ENCODE results near the gene RHOF.
"Not testable (repeated sequence)": the region's sequence is repeated elsewhere in the genome, so short reads cannot be mapped to it uniquely, and the experiment has no call there.

The RHOF gene

DNA sequence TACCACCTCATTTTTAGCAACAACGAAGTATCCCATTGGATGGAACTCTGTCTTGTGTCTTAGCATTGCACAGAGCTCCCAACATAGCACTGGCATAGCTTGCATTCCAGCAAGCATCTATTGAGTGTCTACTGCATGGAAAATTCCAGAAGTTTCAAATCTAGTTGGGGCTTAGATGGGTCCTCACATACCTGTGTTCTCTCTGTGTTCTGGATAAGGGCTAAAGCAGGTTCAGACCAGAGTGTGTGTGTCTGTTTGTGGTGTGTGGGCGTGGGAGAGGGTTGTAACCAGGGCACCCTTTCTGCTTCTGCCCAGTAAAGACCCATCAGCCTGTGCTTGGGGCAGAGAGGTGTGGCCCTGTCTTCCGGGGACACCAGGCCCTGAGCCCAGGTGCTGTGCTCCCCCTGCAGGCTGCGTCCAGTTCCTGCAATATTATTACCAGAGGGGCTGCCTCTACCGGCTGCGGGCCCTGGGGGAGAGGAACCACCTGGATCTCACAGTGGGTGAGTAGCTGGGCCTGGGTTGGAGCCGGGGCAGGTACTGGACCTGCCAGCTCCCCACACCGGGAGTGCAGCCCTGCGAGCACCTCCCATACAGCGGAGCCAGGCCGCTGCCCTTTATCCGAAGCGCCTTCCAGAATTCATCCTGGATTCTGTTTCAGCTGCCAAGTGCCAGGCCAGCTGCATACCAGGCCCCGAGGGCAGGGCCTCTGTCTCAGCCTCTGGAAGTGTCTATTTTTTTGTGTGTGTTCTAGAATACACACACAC is 20.3 kb downstream of the RHOF start:
- peak; percentile 45 for DNase-seq

DNA sequence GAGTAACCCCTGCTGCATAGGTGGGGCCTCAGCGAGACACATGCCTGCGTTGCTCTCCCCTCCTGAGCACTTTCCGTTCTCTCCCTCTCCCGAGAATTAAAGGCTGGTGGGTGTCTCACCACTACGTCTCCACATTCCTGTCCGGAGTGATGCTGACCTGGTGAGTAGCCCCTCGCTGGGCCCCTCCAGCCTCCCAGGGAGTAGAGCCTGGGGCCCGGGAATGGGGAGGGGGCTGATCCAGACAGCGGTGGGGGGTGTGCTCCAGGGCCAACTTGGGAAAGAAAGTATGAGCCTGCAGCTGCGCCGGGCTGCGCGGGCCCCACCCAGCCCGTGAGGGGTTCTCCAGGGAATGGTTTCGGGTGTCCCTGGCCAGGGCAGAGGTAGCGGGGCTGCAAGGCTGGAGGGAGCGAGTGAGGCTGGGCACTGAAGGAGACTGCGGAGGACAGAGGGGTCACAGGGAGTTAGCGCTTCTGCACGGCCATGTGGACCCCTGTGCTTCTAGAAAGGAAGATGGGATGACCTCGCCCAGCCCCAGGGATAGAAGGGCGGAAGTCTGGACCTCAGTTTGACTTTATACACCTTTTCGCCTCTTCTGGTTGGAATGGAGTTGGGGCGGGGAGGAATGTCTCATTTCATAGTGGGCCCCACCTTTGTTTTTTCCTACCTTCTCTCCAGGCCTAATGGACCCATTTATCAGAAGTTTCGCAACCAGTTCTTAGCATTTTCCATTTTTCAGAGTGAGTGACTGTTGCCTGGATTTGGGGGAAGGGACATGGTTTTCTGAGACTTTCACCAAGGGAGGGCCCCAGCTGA is 22.5 kb downstream of the RHOF start:
- DNase-seq = no peak

DNA sequence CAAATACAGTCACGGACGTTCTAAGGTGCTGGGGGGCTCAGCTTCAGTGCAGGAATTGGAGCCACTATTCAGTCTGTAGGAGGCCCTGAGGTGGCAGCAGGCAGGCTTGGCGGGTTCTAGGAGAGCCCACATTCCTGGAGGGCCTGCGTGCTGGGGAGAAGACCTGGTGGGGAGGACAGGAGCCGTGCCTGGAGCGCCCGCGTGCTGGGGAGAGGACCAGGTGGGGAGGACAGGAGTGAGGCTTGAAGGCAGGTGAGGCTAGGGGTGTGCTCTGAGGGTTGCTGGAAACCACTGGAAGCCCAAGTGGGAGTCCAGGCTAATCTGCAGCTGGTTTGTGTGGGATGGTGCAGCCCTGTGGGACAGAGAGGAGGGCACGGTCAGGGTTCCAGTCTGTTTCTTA is 23.1 kb downstream of the RHOF start:
- DNase-seq = no peak

DNA sequence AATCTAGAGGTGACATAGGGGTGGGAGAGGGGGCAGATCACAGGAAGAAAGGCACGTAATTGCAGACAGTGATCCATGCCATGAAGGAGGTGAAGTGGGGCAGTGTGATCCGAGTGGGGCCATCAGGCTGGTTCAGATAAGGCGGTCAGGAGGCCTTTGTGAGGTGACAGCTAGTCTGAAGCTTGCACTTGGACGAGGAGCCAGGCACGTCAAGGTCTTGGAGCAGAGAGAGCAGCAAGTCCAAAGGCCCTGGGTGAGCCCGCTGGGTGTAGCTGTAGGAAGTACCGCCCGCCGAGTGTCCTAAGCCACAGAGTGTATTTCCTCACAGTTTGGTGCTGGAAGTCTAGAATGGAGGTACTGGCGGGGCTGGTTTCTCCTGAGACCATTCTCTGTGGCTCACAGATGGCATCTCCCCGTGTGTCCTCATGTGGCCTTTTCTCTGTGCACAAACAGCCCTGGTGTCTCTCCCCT is 23.6 kb downstream of the RHOF start:
- DNase-seq = no peak

DNA sequence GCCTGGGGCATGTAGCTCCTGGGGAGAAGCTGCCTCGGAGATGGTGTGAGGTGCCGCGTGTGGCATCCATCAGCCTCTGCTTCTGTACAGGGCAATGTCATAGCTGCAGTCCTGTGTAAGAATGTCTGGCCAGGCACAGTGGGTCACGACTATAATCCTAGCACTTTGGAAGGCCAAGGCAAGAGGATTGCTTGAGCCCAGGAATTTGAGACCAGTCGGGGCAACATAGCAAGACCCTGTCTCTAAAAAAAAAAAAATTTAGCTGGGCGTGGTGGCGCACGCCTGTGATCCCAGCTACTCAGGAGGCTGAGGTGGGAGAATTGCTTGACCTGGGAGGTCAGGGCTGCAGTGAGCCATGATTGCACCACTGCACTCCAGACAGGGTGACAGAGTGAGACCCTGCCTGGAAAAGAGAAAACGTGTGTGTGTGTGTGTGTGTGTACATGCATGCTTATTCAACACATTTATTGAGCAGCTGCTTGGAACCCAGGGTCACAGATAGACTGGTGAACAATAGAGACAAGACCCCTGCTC is 24.1 kb downstream of the RHOF start:
- DNase-seq = no peak

DNA sequence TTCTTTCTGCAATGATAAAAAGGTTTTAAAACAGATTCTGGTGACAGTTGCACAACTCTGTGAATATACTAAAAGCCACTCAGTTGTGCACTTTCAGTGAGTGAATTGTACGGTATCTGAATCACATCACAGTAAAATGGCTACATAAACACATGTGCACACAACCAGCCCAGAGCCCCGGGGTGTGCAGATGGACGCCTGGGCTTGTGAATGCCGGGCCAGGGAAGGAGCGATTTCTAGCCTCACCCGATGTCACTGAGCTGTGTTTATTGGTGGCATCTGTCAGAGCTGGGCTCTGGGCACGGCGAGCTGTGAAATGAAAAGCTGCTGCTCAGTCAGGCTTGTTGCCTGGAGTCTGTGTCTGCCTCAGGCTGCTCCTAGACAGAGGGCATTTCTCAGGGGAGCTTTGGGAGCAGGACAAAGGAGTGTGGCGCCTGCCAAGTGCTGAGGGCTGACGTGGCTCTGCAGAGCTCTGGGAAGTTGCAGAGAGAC is 25.9 kb downstream of the RHOF start:
- peak; percentile 54 for DNase-seq

DNA sequence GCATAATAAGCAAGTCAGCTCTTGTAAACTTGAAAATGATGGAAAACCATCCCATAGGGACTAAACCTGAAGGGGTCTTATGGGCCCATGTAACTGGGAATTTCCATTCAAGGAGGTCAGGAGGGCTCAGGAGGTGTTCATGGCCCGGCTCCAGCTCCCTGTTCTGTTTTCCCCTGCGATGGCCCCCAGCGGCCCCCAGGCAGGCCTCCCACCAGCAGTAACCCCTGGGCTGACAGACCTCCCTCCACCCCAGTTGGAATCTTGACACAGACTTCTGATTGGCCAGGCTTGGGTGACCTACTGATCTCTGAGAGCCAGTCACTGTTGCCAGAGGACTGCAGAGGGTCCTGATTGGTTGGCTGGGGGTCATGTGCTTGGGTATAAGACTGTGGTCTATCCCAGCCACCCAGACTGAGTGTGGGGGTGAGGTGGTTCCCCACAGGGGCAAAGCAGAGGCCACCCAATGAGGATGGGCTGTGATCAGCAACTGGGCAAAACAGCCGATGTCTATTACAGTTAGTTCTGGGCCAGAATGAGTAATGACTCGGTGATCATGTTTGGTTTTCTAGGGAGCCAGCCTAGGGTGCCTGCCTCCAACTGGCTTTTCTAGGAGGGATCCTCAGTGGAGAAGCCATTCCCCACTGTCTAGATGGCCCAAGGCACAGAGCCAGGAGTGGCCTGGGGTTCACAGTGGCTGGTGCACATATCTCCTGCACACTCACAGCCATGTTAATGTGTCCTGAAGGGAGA is 27.0 kb downstream of the RHOF start:
- no peak for DNase-seq

DNA sequence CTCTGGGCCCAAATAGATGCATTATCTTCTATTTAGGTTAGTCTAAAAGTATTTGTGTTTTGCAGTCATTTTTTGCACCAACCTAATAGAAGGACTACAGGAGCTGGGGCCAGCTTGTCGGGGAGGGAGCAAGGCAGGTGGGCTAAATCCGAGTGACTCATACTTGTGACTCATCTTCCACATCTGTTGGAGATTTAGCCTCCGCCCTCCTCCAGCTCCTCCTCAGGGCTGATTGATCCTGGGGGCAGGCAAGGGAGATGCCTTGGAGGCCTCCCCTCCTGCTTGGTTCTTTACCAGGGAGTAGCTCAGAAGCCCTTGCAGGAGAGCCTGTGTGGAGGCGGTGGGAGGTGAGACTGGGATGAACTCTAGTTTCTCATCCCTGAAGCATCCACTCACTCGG is 27.9 kb downstream of the RHOF start:
- peak; percentile 91 for DNase-seq

DNA sequence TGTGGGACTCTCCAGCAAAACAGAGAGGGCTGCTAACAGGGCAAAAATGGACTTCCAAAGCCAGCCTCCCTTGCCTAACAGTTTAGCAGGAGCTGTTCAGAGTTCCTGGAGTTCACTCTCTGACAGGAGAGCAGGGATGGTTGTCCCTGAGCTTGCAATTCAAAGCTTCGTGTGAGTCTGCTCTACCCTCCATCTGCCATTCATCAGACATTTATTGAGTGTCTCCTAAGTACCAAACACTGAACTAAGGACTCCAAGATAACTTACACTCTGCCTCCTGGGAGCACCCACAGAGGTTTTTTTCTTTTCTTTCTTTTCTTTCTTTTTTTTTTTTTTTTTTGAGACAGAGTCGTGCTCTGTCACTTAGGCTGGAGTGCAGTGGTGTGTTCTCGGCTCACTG is 28.7 kb downstream of the RHOF start:
- DNase-seq = no peak

DNA sequence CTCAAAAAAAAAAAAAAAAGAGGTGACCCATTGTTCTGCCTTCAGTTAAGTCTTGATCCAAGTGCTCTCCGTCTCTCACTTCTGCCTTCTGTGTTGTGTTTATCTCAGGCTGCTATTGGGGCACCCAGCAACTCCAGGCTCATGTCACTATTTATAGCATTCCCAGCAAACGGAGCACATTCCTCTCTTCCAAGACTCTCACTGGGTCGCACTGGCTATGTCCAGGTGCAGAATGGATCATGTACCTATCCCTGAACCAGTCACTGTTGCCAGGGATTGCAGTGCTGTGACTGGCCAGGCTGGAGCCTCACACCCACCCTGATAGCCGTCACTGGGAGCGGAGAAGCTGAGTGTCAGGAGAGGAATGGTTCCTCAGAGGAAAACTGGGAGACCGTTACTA is 31.2 kb downstream of the RHOF start:
- DNase-seq = no peak

DNA sequence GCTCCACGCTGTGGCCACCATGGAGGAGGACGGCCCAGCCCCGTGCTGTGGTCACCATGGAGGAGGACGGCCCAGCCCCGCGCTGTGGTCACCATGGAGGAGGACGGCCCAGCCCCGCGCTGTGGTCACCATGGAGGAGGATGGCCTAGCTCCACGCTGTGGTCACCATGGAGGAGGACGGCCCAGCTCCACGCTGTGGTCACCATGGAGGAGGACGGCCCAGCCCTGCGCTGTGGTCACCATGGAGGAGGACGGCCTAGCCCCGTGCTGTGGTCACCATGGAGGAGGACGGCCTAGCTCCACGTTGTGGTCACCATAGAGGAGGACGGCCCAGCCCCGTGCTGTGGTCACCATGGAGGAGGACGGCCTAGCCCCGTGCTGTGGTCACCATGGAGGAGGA is 35.0 kb downstream of the RHOF start:
- DNase-seq = not testable (repeated sequence)

DNA sequence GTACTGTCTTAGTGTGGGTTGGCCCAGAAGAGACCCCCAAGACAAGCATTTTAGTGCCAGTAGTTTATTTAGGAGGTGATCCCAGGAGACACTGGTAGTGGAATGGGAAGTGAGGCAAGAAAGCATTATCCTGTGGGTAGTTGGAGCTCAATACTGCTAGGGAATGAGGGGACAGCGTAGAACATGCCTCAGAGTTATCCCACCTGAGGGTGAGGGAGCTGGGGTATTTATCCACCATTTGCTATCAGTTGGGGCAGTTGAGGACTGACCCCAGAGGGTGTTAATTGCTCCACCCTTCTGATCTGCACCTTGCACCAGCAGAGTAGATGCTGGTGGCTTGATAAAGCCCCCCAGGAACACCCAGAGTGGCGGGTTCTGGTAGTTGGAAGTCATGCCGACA is 37.9 kb downstream of the RHOF start:
- DNase-seq = no peak

DNA sequence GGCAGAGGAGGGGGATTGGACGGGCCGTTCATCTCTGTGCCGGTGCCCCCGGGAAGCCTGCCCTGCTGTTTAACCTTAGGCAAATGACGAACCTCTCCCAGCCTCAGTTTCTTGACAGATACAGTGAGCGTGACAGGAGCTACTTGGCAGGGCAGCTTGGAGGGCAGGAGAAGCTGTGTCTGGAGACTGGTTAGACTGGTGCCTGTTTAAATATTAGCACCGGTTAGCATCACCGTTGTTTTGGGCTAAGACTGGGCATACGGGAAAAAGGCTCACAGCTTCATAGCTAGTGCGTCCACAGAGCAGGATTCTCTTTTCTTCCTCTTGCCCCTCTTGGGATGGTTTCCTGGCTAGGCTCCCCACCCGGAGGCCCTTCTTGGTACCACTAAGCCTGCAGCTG is 38.7 kb downstream of the RHOF start:
- no peak for DNase-seq

DNA sequence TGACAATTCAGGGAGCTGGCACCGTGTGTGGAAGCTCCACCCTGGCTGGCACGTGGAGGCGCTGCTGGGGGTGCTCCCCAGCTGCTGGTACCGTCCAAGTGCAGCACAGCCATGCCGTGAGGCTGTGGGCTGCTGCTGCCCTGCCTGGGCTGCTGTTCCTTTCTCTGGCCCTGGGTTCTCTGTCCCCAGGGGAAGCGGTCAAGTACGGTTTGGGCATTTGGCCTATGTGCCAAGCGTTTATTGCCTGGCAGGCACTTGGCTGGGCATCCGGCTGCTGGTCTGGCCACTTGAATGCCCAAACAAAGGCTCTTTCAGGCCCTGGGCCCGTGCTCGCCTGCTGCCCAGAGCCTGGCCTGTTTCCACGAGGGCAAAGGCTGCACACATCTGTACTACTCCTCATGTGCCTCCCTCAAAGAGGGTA is 39.6 kb downstream of the RHOF start:
- DNase-seq = no peak

DNA sequence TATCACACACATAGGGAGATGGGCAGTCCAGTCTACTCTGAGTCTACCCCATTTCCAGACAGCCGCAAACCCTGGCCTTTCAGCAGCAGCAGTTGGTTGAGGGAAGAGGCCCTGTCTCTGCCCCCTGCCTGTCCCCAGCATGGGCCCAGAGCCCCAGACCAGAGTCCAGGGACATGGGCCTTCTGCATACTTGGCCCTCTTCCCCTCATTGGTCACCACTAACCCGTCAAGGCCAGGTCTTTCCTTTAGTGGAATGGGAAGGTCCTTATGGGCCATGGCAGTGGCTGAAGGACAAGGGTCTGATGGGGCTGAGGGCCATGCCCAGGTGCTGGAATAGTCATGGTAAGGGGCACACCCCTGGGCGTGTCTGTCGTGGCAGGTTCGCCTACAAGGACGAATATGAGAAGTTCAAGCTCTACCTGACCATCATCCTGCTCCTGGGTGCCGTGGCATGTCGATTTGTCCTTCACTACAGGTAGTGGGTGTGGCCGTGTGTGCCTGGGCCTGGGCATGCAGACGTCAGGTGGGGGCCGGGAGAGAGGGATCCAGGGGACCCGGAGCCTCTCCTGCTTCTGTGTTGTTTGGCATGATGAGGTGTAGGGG is 41.6 kb downstream of the RHOF start:
- no peak for DNase-seq

DNA sequence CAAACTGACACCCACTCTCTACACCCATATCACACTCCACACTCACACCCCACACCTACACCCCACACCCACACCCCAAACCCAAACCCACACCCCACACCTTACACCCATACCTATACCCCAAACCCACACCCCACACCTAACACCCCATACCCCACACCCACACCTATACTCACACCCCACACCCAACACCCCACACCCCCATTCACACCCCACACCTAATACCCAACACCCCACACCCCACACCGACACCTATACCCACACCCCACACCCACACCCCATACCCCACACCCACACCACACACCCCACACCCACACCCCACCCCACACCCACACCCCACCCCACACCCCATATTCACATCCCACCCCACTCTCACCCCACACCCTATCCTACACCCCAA is 42.5 kb downstream of the RHOF start:
- no peak for DNase-seq

DNA sequence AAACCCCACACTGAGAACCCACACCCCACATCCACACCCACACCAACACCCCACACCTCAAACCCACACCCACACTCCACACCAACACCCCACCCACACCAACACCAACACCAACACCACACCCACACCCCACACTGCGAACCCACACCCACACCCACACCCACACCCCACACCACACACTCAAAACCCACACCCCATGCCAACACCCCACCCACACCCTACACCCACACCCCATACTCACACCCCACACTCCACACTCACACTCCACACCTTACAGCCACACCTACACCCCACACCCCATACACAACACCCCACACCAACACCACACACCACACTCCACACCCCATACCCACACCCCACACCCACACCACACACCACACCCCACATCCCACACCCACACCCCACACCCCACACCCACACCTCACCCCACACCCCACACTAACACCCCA is 43.0 kb downstream of the RHOF start:
- DNase-seq = no peak

DNA sequence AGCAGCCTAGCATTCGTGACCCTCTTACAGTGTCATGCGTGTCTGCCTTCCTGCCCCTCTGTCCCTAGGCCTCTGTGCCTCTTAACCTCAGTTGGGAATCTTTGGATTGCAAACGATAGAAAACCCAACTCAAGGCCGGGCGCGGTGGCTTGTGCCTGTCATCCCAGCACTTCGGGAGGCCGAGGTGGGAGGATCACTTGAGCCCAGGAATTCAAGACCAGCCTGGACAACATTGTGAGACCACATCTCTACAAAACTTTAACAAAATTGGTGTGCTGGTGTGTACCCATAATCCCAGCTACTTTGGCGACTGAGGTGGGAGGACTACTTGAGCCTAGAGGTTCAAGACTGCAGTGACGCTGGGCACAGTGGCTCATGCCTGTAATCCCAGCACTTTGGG is 44.2 kb downstream of the RHOF start:
- DNase-seq = no peak

DNA sequence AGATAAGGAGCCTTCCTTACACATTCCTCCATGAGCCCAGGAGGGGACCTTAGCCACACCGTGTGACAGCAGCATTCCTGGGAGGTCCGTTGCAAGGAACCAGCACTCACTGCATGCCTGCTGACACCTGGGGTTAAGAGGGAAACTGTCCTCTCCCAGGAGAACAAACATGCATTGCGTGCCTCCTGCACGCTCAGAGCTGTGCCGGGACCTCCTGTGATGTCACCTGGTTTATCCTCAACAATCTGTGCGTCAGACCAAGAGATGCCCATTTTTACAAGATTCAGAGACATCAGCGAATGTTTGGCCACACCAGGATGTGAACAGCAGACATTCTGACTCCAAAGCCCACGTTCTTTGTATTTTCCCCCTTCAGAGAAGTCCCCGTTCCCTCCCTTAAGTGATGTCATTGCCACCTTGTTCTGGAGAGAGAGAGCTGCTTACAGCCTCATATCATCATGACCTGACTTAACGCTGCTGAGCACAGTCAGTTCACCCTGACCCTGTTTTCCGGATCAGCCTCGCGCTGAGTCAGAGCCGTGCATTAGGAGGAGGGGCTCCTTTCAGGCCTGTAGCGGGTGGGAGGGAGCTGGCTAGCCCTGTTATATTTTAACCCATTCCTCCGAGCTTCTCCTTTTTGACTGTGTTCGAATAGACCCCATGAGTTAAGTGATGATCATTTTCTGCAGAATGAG is 44.8 kb downstream of the RHOF start:
- DNase-seq = peak; percentile 89

DNA sequence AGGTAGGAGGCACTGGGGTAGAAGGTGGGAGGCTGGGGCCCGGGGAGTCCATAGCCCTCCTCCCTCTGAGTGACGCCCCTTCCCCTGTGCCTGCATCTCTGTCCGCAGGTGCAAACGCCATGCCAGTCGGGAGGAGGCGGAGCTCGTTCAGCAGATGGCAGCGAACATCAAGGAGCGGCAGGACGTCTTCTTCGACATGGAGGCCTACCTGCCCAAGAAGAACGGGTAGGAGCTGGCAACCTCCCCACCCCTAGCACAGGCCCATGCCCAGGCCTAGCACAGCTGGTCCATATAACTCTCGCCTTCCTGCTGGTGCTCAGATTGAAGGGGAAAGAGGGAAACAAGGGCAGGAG is 45.3 kb downstream of the RHOF start:
- no peak for DNase-seq

DNA sequence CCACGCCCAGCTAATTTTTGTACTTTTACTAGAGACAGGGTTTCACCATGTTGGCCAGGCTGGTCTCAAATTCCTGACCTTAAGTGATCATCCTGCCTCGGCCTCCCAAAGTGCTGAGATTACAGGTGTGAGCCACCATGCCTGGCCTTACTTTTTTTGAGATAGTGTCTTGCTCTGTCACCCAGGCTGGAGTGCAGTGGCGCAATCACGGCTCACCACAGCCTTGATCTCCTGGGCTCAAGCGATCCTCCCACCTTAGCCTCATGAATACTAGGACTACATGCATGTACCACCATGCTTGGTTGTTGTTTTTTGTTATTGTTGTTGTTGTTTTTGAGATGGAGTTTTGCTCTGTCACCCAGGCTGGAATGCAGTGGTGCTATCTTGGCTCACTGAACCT is 47.9 kb downstream of the RHOF start:
- not testable (repeated sequence) for DNase-seq

DNA sequence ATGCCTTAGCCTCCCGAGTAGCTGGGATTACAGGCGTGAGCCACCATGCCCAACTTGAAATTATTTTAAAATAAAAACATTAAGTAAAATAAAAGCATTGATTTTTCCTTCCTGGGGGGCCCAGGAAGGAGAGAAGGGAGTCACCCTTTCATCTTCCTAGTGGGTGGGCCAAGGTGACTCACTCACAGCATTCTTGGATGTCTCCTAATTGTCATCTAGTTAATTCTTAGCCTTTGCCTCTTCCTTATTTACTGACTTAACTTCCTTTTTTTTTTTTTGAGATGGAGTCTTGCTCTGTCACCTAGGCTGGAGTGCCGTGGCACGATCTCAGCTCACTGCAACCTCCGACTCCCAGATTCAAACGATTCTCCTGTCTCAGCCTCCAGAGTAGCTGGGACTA is 51.7 kb downstream of the RHOF start:
- DNase-seq = no peak
